ENCODE data around the gene EPN2.

EPN2 gene

DNA sequence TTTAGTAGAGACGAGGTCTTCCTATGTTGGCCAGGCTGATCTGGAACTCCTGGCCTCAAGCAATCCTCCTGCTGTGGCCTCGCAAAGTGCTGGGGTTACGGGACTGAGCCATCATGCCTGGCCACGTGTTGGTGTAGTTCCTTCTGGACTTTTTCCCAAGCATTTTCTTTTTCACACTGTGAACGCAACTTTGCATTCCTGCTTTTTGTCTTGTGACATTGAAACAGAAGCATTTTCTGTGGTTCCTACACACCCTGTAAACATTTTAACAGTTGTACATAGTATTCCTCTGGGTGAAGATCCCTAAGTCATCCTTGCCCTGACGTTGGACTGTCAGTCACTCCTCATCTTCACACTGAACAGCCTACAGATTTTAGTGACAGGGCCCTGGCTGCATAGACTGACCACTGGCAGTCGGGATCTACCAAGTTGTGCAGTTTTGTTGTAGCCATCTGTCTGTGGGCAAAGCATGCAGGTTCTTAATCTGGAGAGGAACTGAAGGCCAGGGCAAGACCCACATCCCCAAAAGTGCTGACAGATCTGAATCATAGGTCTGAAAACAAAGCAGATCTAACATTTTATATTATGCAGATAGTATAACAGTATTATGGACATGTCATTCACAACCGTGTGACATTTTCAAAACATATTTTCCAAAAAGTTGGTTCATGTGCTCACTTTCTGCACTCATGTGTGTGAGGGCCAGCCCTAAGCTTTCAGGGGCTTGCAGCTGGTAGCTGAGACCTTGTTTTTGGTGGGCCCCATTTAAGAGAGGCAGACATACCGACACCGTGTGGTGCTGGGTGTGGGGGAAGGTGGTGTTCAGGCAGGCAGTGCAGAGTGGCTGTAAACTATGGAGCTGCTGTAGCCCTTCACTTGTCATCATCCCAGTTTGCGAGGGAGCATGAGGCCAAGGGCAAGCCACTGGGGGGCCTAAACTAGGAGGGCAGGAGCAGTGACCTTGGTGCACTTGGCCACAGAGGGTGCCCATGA lies 59.9 kb downstream of the EPN2 start:
- no peak for DNase-seq

DNA sequence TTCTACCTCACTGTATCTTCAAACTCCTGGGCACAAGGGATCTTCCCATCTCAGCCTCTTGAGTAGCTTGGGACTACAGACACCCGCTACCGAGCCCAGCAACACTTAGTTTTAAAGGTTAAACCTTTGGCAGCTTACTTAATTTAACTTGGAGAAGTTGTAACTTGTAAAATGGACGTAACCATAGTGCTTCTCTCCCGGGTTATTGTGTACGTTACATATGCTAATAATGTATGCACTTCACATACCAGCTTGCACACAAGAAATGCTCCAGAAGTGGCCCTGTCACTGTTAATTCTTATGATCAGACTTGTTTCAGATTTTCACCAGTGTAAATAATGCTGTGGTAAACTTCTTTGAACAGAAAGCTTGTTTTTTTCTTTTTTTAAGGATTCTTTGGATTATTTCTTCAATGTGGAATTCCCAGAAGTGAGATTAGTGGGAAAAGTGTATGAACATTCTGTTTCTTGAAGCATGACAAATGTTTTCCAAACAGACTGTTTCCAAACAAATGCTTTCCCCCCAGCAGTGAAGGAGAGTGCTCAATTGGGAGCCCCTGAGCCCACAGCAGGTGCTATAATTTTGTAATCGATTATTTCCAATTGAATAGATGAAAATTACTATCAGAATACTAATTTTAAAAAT lies 61.5 kb downstream of the EPN2 start:
- no peak for DNase-seq

DNA sequence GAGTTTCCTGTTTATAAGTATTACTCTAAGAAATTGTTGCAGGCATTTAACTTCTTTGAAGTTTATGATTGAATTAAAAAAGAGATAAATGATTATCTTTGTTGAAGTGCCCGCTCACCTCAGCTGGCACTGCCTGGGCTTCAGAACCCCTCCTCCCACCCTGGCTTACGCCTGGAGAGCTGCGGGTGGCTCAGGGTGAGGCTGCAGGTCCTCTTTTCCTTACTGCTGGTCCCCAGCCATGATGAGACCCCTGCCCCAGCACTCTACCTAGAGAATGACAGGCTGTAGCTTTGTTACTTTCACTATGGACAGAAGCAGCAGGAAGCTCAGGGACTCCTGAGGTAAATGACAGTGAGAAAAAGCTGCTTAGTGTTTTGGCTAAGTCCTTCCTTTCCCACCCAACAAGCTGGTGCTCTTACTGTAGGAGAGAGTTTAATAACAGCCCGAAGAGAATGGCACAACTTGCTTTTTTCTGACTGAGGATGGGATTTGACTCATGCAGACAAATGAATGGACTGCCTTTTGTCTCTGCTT lies 62.1 kb downstream of the EPN2 start:
- no peak for DNase-seq

DNA sequence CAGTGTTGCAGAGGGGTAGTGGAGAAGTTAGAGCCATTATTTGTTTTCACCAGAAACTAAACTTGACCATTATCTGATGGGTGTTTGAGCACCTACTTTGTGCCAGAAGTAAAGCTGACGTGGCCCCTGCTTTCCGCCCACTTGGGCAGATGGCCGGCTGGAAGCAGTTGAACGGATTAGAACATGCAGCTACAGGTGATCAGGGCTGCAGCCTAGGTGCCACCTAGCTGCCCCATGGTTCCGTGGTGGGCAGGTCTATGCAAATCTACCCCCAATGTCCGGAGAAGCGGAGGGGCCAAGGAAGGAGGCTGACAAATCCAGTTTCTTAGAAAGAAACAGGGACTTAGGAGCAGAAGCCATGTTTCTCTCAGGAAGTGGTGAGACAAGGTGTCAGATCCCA lies 62.7 kb downstream of the EPN2 start:
- DNase-seq, result no peak

DNA sequence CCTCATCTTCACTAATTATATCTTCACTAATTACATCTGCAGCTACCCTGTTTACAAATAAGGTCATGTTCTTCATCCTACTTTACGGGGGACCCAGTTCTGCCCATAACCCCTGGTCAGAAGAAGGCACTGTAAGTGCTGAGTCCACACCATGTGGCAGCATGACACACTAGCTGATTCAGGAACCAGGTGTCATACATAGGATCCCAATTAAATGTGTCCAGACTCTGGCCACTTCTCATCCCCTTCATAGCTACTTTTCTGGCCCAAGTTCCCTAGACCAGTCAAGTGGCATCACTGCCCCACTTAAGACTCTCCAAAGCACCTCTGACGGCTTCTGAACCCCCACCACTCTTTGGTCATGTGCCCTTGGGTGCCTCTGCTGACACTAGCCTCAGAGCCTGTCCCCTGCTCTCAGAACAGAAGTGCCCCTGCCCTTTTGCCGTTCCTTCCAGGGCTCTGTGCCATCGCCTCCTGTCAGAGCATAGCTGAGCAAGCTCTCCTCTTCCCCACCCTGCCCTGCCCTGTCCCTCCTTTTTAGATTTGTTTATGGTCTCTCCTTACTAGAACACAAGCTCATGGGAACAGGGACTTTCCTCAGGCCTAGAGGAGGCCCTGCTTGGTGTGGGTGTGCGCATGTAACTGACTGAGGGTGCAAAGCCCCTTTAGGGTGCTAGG lies 64.2 kb downstream of the EPN2 start:
- DNase-seq, result no peak

DNA sequence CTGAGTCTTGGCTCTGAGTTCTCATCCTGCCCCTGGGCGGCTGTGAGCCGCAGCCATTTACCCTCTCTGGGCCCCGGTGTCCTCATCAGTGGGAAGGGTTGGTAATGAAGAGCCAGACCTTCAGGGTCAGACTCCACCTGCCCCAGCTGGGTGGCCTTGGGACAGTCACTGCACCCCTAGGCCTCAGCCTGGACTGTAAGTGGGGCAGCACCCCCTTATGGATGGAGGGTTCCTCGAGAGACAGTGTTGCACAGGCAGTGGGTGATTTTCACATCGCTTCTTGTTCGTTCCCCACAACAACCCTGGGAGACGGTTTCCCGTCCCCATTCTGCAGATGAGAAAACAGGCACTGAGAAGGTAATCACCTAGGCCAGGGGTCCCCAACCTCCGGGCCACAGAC lies 64.8 kb downstream of the EPN2 start:
- no peak for DNase-seq

DNA sequence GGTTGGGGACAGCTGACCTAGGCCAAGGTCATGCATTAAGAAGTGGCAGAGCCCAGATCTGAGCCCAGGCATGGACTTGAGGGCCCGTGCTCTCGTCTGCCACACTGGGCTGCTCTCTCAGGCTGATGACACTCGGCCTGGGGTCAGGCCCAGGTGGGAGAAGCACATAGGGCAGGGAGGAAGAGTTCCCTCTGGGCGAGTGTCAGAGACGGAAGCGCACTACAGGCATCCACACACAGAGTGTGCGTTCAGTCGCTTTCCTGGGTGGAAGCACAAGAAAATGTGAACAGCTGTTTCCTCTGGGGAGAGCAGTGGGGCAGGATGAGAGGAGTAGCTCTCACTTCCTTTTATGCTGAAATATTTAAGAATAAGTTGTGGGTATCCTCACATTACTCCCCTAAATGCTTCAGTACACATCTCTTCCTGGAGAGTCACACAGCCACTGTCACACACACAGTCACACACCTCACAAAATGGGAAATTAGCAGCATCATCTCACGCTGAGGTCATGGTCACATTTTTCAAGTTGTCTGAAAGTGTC lies 65.7 kb downstream of the EPN2 start:
- DNase-seq, result no peak

DNA sequence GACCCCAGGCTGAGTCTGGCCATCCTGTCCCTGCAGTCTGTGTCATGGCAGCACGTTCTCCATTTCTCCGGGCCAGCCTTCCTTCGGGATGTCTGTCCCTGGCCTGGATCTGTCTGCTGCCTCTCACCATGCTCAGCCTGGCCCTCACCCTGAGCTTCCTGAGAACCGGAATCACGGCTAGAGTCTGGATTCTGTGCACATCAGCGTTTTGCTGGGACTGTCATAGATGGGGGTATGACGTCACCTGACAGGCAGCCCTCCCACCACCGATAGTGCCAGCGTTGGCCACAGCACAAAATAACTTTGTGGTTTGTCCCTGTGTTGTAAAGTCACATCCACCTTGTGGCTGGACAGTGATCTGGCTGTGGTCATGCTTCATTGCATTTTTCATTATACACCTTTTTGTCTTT lies 66.2 kb downstream of the EPN2 start:
- no peak for DNase-seq

DNA sequence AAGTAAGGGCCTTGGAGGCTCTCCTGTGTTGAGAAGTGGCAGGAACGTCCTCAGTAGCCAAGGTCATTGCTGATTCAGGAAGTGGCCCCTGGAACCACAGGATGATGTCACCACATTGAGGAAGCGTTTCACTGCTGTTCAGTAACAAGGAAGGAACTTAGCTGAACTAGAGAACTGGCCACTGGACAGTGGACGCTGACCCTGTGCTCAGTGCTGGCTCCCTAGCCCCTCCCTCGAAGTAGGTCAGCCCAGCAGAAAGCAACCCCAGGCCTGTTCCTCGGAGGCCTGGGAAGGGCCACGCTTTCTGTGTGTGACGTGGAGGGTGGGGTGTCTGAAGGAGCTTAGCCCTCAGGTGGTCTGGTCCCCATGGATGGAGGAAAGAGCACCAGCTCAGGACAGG lies 67.0 kb downstream of the EPN2 start:
- no peak for DNase-seq

DNA sequence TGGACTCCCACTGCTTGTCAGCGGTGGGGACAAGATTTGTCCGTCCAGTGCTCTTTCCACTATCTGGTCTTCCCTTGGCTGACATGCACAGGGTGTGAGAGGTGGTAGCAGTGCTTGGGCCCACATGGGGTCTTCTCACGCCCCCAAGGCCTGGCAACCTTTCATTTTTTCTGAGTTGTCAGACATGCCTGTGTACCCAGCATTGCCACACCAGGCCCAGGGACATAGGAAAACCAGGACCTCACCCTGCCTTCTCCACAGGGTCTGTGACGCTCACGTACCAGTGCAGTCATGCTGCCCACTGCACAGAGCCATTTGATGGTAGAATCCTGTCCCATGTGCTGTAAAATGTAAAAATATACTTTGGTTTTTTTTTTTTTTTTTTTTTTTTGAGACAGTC lies 67.6 kb downstream of the EPN2 start:
- no peak for DNase-seq

DNA sequence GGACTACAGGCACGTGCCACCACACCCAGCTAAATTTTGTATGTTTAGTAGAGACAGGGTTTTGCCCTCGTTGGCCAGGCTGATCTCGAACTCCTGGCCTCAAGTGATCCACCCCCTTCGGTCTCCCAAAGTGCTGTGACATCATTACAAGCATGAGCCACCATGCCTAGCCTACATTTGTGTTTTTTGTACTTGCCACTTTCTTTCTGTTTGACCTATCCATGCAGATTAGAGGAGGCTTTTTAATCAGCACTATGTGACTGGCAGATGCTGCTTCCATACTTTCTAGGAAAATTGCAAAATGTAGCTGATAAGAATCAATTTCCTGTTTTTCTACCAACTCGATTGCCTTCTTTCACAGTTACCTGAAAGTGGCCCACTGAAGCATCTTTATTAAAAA lies 68.1 kb downstream of the EPN2 start:
- no peak for DNase-seq

DNA sequence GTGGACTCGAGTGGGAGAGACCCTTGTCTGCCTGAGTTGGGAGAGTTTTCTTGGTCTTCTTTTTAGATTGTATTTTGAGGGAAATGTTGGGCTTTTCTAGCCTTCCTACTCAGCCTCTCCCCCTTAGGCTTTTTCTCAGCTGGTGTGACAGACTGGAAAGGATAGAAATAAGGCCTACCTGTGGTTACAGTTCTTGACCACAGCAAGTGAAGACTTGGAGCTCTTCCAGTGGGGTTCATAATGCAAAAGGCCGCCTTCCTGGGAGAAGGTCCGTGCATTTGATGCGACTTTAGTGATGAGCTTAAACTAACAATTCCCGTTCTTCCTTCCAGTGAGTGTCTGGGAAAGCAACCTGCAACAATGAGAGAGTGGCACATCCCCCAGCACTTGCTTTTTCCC lies 68.6 kb downstream of the EPN2 start:
- no peak for DNase-seq

DNA sequence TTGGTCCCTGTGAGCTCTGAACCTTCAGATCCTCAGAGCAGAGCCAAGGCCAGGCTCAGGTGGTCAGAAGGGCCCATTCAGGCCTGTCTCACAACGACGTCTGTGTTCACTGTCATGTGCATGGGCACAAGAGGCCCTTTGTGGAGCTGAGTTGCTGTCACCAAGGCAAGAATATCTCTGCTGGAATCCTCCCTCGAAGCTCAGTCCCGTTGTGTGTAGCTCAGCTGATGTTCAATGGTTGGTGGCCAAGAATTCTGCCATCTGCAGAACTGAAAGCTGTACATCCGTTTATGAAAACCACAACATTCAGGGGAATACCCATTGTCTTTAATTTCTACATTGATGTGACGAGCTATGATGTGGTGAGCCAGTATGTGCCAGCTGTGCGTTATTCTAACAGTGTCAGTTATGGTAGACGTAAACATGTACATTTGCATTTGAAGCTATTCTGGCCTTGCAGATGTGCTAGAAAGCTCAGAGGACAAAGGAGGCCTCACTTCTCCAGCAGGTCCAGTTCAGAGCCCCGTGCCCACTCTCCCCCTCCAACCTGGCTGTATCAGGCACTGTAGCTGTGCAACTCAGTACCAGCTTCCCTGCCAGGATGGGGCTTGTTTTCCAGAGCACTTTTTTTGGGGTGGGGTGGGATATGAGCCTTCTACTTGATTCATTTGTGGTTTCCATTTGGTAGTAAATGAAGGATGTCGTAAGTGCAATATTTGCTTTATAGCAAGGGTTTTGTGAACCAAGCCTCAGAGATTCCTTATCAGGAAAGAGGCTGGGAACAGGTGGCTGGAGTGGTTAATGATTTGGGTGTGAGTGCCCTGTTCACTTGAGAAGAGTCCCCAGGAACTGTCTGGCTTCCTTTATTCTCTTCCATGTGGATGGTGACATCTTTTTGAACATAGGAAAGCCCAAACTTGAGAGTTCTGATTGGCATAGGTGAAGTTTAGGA lies 69.3 kb downstream of the EPN2 start:
- peak; percentile 22 for DNase-seq

DNA sequence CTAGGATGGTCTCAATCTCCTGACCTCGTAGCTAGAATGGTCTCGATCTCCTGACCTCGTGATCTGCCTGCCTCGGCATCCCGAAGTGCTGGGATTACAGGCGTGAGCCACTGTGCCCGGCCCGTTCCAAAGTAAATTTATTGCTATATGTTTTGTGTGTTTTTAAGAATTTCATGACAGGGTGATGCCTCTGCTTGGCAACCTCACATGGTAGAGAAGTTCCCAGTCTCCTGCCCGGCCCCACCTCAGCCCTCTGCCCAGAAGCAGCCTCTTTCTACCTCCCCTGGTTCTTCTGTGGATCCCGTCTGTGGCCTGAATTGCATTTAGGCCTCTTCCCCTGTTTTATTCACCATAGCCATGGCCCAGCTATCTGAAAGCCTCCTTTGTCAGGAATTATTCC lies 70.4 kb downstream of the EPN2 start:
- DNase-seq, result no peak

DNA sequence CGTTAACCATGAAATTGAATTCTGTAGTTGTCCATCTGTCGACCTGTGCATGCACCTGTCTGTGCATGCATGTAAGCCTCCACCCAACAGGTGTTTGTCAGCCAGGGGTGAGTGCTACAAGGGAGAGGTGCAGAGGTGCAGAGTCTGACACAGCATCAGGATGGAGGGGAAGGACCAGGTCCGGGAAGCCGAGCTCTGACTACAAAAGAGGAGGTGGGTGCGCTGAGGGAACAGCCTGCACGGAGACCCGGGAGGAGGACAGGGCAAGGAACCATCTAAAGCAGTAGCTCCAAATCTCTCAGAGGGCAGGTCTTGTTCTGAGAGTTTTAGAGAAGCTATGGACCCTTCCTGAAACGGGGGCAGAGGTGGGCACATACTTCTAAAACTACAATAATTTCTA lies 71.2 kb downstream of the EPN2 start:
- no peak for DNase-seq

DNA sequence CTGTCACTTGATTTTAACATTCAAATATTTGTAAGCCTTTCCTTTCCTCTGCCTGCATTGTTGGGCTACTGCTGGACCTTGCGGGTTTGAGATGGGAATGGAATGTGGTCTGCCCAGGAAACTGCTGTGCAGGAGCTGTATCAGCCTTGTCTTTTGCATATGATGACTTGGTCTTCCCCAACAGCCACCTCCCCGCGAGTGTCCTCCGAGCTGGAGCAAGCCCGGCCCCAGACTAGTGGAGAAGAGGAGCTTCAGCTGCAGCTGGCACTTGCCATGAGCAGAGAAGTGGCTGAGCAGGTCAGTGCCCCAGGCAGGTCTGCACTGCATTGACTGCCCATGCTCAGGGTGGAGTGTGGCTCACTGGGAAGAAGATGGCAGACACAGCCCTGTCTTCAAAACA lies 72.5 kb downstream of the EPN2 start:
- DNase-seq, result no peak

DNA sequence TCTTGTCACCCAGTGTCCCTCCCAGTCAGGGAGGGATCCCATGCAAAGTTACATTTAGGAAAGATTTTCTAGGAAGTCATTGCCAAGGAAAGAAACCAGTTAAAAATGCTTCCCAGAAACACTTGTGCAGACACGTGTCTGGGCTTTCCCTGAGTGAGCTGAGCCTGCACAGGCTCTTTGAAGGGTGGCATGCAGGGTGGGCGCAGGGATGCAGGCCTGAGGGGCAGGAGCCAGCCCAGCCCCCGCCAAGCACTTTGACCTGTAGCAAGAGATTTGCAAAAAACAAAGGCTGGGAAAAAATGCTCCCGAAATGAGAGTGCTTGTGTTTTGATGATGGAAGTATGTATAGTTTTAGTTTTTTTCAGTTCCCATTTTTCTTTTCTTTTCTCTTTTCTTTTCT lies 73.0 kb downstream of the EPN2 start:
- DNase-seq, result no peak

DNA sequence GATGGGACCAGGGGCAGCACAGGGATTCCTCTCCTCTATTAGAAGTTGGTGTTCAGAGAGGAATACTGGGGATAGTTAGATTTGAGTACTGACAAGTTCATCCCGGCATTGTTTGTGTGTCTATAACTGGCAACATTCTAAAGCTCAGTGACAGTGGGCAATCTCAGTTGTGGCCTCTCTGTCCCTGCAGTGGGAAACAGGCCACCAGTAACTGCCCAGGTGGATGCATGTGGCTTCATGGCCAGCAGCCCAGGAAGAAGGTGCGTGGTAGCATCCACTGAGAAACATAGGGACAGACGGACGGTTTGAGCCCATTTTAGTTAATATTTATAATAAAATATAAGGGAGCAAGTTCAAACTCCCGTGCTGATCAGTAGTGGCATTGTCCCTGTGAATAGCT lies 73.8 kb downstream of the EPN2 start:
- DNase-seq, result no peak

DNA sequence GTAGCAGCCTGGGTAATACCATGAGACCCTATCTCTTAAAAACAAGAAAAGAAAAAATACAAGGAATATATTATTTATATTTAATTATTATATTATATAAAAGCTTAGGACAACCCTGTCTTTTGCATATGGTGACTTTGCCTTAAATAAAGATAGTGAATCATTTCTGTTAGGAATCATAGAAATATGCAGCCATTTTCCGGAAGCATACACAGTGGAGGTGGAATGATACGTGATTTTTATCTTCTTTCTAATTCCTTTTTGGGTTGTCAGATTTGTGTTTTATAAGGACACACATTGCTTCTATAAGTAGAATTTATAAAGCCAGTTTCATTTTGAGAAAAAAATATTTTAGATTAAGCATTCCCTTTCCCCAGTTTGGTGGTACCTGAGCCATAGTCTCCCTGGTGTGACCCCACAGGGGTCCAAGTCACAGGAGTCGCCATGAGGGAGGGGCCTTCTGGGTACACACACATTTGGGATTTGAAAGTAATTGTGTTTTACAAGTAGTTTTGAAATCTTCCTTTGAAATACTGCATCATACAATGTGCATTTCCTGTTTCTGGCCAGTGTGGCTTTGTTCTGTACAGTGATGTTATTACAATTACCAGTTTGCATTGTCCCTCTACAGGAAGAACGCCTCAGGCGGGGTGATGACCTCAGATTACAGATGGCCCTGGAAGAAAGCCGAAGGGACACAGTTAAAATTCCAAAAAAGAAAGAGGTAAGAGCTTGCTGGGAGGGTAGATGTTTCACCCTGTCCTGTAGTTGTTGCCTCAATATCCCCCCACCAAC lies 74.5 kb downstream of the EPN2 start:
- no peak for DNase-seq

DNA sequence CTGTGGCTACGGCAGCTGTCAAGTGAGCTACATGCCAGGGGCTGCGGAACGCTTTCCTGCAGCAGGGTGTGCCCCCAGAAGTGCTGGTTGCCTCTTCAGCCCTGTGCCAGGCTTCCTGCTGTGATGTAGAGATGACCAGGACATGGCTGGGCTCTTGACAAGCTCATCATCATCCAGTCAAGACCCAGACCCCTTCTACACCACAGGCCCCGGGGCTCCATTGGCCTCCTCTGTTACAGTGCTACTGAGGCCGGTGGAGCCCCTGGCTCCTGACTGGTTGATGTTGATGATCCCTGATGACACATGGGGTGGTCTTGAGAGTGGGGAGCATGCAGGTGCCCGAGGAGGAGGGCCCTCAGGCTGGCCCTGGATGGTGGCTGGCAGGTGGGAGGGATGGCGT lies 75.2 kb downstream of the EPN2 start:
- no peak for DNase-seq

DNA sequence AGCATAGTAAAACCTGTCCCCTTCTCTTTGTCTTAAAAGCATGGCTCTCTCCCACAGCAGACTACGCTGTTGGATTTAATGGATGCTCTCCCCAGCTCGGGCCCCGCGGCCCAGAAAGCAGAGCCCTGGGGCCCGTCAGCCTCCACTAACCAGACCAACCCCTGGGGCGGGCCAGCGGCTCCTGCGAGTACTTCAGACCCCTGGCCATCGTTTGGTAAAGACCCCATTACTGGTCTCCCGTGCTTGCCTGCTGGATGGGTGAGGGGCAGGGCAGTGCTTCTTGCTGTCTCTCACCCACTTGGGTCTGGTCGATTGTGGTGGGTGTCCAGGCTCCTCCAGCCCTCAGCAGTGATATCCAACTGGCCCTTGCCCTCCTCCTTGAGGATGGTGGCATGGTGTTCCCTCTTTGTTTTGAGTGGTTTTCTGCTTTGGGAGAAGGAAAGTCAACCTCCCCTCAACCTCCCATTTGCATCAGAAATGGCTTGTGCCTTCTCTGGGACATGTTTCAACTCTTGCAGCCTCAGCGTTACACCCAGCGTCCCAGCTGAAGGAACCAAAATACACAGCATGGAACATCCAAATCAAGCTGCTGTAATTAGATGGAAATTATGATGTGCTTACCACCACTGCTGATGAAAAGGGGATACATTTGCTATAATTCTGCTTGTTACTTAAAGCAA lies 76.0 kb downstream of the EPN2 start:
- DNase-seq, result no peak
